ENCODE results near the gene UNC50. TPM values are rescaled to one million over a fixed set of nuclear protein-coding genes. Genes with fewer than 3 reads are reported as not detected.
A peak's percentile ranks its signal among the peaks of the same experiment; 100 is the strongest.

UNC50 gene
- total RNA-seq, result 27.9 TPM
- long read RNA-seq, transcript UNC50-201 (6 exons, 1,143 nt), result major isoform, 14 of 19 reads
- long read RNA-seq, partial matches to known transcripts, result 2 of 19 reads
- long read RNA-seq, other reads (novel, unspliced or antisense), result 3 of 19 reads

GRCh38 chr2:98608116-98608961, at the start of gene UNC50, which contains the start of gene COA5:
Gene UNC50, plus strand, starts transcription at chr2:98608589. Its CDS starts 1,171 bp downstream, at chr2:98609760.
Gene COA5, minus strand, starts transcription at chr2:98608512. Its CDS starts 107 bp downstream, at chr2:98608405.
- peak; percentile 97 for ATAC-seq
- peak; percentile 94 for DNase-seq (ENCODE audit: missing footprints)
- intact Hi-C loops (cut with DNase I), result no loop called here

- intact Hi-C loops (cut with DNase I), result no loop called here
- ATAC-seq, result no peak
- no peak for DNase-seq (ENCODE audit: missing footprints)
Measured at GRCh38 chr2:98558852-98559530, 49.4 kb upstream of the UNC50 start.

GRCh38 chr2:98559581-98559980, 48.8 kb upstream of the UNC50 start:
- intact Hi-C loops (cut with DNase I), result no loop called here
- DNase-seq (ENCODE audit: missing footprints), result no peak

GRCh38 chr2:98560256-98560771, 48.1 kb upstream of the UNC50 start:
- intact Hi-C loops (cut with DNase I), result loop anchor here (10.0 kb wide), 1 partner anchor 116 kb away; the partner anchor contains the start of gene INPP4A
- DNase-seq (ENCODE audit: missing footprints) (no peak), ATAC-seq (peak; percentile 87)

More at GRCh38 chr2:98559581-98559980, 48.8 kb upstream of the UNC50 start:
- ATAC-seq, result no peak

- intact Hi-C loops (cut with DNase I), result loop anchor here (10.0 kb wide), 1 partner anchor 116 kb away; the partner anchor contains the start of gene INPP4A
- DNase-seq (ENCODE audit: missing footprints), result no peak
- ATAC-seq, result no peak
Measured at GRCh38 chr2:98561018-98561417, 47.4 kb upstream of the UNC50 start.

- DNase-seq (ENCODE audit: missing footprints) (no peak), ATAC-seq (no peak)
- intact Hi-C loops (cut with DNase I), result loop anchor here (10.0 kb wide), 1 partner anchor 117 kb away; the partner anchor contains the start of gene INPP4A
Measured at GRCh38 chr2:98561902-98562695, 46.3 kb upstream of the UNC50 start.

GRCh38 chr2:98563394-98563793, 45.0 kb upstream of the UNC50 start:
- intact Hi-C loops (cut with DNase I), result loop anchor here (10.0 kb wide), 1 partner anchor 119 kb away; the partner anchor contains the start of gene INPP4A
- DNase-seq (ENCODE audit: missing footprints) (no peak), ATAC-seq (no peak)

GRCh38 chr2:98564541-98565132, 43.8 kb upstream of the UNC50 start:
- DNase-seq (ENCODE audit: missing footprints), result no peak
- no peak for ATAC-seq
- intact Hi-C loops (cut with DNase I), result loop anchor here (10.0 kb wide), 1 partner anchor 120 kb away; the partner anchor contains the start of gene INPP4A

GRCh38 chr2:98565286-98565860, 43.0 kb upstream of the UNC50 start:
- intact Hi-C loops (cut with DNase I), result loop anchor here (10.0 kb wide), 1 partner anchor 121 kb away; the partner anchor contains the start of gene INPP4A
- no peak for ATAC-seq
- no peak for DNase-seq (ENCODE audit: missing footprints)

- no peak for ATAC-seq
- no peak for DNase-seq (ENCODE audit: missing footprints)
- intact Hi-C loops (cut with DNase I), result loop anchor here (10.0 kb wide), 1 partner anchor 121 kb away; the partner anchor contains the start of gene INPP4A
Measured at GRCh38 chr2:98565941-98566340, 42.4 kb upstream of the UNC50 start.

- intact Hi-C loops (cut with DNase I), result loop anchor here (10.0 kb wide), 1 partner anchor 124 kb away; the partner anchor contains the start of gene INPP4A
- DNase-seq (ENCODE audit: missing footprints), result no peak
- ATAC-seq, result no peak
Measured at GRCh38 chr2:98568161-98568956, 40.0 kb upstream of the UNC50 start.

GRCh38 chr2:98569197-98569793, 39.1 kb upstream of the UNC50 start:
- DNase-seq (ENCODE audit: missing footprints), result no peak
- ATAC-seq, result no peak
- intact Hi-C loops (cut with DNase I), result loop anchor here (10.0 kb wide), 1 partner anchor 124 kb away; the partner anchor contains the start of gene INPP4A

GRCh38 chr2:98569915-98570314, 38.5 kb upstream of the UNC50 start:
- DNase-seq (ENCODE audit: missing footprints), result no peak
- ATAC-seq, result no peak
- intact Hi-C loops (cut with DNase I), result loop anchor here (10.0 kb wide), 1 partner anchor 125 kb away; the partner anchor contains the start of gene INPP4A

- no peak for DNase-seq (ENCODE audit: missing footprints)
- ATAC-seq, result no peak
- intact Hi-C loops (cut with DNase I), result no loop called here
Measured at GRCh38 chr2:98570356-98570755, 38.0 kb upstream of the UNC50 start.

- no peak for ATAC-seq
- no peak for DNase-seq (ENCODE audit: missing footprints)
- intact Hi-C loops (cut with DNase I), result no loop called here
Measured at GRCh38 chr2:98571121-98571701, 37.2 kb upstream of the UNC50 start.

- no peak for DNase-seq (ENCODE audit: missing footprints)
- intact Hi-C loops (cut with DNase I), result no loop called here
- no peak for ATAC-seq
Measured at GRCh38 chr2:98571796-98572195, 36.6 kb upstream of the UNC50 start.
